GM12865 (cell line): ENCODE results near the gene B4GALNT4.

ENCODE experiments used
- DNase-seq: peaks from one replicate; pipeline ENCODE4 v3.0.0; 2010; ENCODE audit warnings: low read depth
- H3K4me3 ChIP-seq: 2 replicates; pipeline ENCODE4 v1.5.1; 2011; ENCODE audit warnings: mild to moderate bottlenecking, low read depth, low read length, control low read depth
- CTCF ChIP-seq: IDR thresholded peaks from 2 replicates; pipeline ENCODE4 v1.5.1; 2011; ENCODE audit warnings: low read length, control low read depth, low read depth, inconsistent platforms; ENCODE audit not compliant: insufficient read depth; ENCODE audit errors: missing control alignments

B4GALNT4 gene

GRCh38 chr11:363948-364761 lies 5.1 kb upstream of the B4GALNT4 start:
- peak; percentile 64 for TF ChIP-seq CTCF
- no peak overlapping the region for H3K4me3 ChIP-seq
- DNase-seq, result peak; percentile 72

GRCh38 chr11:364991-365725 lies 4.1 kb upstream of the B4GALNT4 start:
- DNase-seq, result no peak
- no peak overlapping the region for H3K4me3 ChIP-seq
- TF ChIP-seq CTCF, result no peak

DNA sequence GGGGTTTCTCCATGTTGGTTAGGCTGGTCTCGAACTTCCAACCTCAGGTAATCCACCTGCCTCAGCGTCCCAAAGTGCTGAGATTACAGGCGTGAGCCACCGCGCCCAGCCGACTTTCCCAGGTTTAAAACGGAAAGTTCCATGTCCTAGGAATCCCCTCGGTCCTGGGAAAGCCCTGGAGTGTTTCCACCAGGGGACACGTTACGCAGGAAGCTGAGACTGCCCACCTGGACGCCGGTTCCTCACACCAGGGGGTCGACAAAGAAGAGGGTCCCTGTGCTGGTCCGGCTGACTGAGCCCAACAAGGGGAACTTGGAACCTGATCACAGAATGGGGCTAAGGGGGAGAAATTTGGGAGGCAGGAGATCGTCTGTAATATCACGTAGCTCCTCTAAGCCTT lies 3.5 kb upstream of the B4GALNT4 start:
- no peak for TF ChIP-seq CTCF

GRCh38 chr11:367956-368413 lies 1.3 kb upstream of the B4GALNT4 start:
- H3K4me3 ChIP-seq, result no peak overlapping the region
- DNase-seq, result no peak
- TF ChIP-seq CTCF, result no peak

More for the DNA sequence above, 3.5 kb upstream of the B4GALNT4 start:
- no peak for DNase-seq
- H3K4me3 ChIP-seq, result no peak overlapping the region

GRCh38 chr11:368414-369335 lies 624 bp upstream of the B4GALNT4 start:
- TF ChIP-seq CTCF, result no peak
- H3K4me3 ChIP-seq, result no peak overlapping the region
- no peak for DNase-seq

- TF ChIP-seq CTCF, result no peak
- no peak overlapping the region for H3K4me3 ChIP-seq
- no peak for DNase-seq
Measured at GRCh38 chr11:370070-370941, 1.0 kb downstream of the B4GALNT4 start.
